OCI-LY3 (cell line): ENCODE results near the gene BBC3.

Experiments
- CTCF ChIP-seq: fragments of 200-600, 300-600 bp; sonication (generic); IDR thresholded peaks from 2 replicates; pipeline ENCODE4 v1.5.1; 2014; ENCODE audit warnings: antibody characterized with exemption, low read length, low read depth
- EZH2phosphoT487 ChIP-seq: fragments of 200-600 bp; shearing (Covaris generic); IDR thresholded peaks from 2 replicates; pipeline ENCODE4 v1.6.1; 2018; ENCODE audit warnings: antibody characterized with exemption, mixed run types, low read depth

DNA sequence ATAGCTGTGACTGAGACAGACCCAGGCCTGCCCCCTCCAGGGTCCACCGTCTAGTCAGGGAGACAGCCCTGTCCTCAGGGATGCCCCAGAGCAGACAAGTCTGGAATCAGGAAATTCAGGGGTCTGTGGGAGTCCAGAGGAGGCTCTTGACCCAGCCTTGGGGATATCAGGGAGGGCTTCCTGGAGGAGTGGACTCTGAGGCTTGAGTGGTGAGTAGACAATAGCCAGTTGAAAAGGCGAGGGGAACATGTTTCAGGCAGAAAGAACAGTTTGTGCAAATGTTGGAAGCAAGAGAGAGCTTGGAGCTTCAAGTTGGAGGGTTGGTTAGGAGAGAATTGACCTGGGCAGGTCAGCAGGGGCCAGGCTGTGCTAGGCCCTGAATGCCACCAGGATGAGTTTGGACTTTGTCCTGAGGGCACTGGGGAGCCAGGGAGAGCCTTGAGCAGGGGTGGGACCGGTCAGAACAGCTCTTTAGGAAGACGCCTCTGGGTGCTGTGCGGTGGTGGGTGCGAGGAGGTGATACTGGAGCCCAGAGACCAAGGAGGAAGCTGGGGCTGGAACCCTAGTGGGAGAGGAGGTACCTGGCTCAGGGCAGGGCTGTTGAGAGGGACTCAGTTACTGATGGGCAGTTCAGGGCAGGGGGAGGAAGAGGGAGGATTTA is 28.0 kb upstream of the BBC3 start:
- TF ChIP-seq CTCF (no peak), EZH2phosphoT487 (no peak)
